ENCODE measurements around the gene SPNS2.

SPNS2 gene

GRCh38 chr17:4514779-4515178 is 16.1 kb downstream of the SPNS2 start:
- Histone ChIP-seq H3K27me3 (ENCODE audit: control insufficient read depth, insufficient read depth, low read length) (peaks cover 7% of the 10 kb centered on the region; the same call in 1 of the 2 replicates), H3K9me3 (ENCODE audit: control insufficient read depth, insufficient read depth, low read depth, low read length) (no peaks in the 10 kb centered on the region), H3K27ac (ENCODE audit: low read depth, low read length) (no peak overlapping the region), H3K36me3 (ENCODE audit: control insufficient read depth, insufficient read depth, low read length) (no peaks in the 10 kb centered on the region), H3K4me3 (ENCODE audit: low read depth, low read length) (no peak overlapping the region), H3K9ac (ENCODE audit: low read length) (no peak overlapping the region), H3K4me1 (ENCODE audit: control insufficient read depth, insufficient read depth, low read length) (peaks cover 18% of the 10 kb centered on the region)

GRCh38 chr17:4515501-4515900 is 16.8 kb downstream of the SPNS2 start:
- Histone ChIP-seq H3K4me1 (ENCODE audit: control insufficient read depth, insufficient read depth, low read length) (peaks cover 18% of the 10 kb centered on the region), H3K9me3 (ENCODE audit: control insufficient read depth, insufficient read depth, low read depth, low read length) (no peaks in the 10 kb centered on the region)

DNA sequence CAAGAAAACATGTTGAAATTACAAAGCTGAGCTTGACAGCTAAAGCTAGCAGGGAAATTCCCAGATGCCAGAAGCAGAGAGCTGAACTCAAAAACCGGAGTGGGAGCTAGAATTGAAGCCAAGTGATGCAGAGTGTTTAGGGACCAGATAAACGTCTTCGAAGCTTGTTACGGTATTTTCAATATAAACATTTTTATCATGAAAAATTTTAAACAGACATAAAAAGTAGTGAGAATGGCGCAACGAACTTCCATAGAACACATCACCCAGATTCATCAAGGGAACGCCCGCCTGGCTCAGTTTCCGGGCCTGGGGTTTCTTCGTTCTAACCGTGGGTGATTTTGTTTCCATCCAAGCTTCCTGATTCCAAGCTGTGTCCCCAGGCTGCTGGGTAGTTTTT is 18.1 kb downstream of the SPNS2 start:
- Histone ChIP-seq H3K4me3 (ENCODE audit: low read depth, low read length) (no peak overlapping the region), H3K4me1 (ENCODE audit: control insufficient read depth, insufficient read depth, low read length) (peaks cover 18% of the 10 kb centered on the region), H3K36me3 (ENCODE audit: control insufficient read depth, insufficient read depth, low read length) (no peaks in the 10 kb centered on the region), H3K27ac (ENCODE audit: low read depth, low read length) (no peak overlapping the region), H3K9ac (ENCODE audit: low read length) (no peak overlapping the region), H3K9me3 (ENCODE audit: control insufficient read depth, insufficient read depth, low read depth, low read length) (no peaks in the 10 kb centered on the region), H3K27me3 (ENCODE audit: control insufficient read depth, insufficient read depth, low read length) (peaks cover 8% of the 10 kb centered on the region; the same call in 1 of the 2 replicates)

More at GRCh38 chr17:4515501-4515900, 16.8 kb downstream of the SPNS2 start:
- Histone ChIP-seq H3K27ac (ENCODE audit: low read depth, low read length) (no peak overlapping the region), H3K9ac (ENCODE audit: low read length) (no peak overlapping the region), H3K4me3 (ENCODE audit: low read depth, low read length) (no peak overlapping the region), H3K27me3 (ENCODE audit: control insufficient read depth, insufficient read depth, low read length) (peaks cover 9% of the 10 kb centered on the region; the same call in 1 of the 2 replicates), H3K36me3 (ENCODE audit: control insufficient read depth, insufficient read depth, low read length) (no peaks in the 10 kb centered on the region)

GRCh38 chr17:4518901-4519300 is 20.2 kb downstream of the SPNS2 start:
- Histone ChIP-seq H3K4me3 (ENCODE audit: low read depth, low read length) (no peak overlapping the region), H3K27ac (ENCODE audit: low read depth, low read length) (no peak overlapping the region), H3K9ac (ENCODE audit: low read length) (no peak overlapping the region)

GRCh38 chr17:4519361-4519788 is 20.7 kb downstream of the SPNS2 start:
- Histone ChIP-seq H3K9ac (ENCODE audit: low read length) (no peak overlapping the region), H3K27ac (ENCODE audit: low read depth, low read length) (no peak overlapping the region), H3K4me3 (ENCODE audit: low read depth, low read length) (no peak overlapping the region), H3K9me3 (ENCODE audit: control insufficient read depth, insufficient read depth, low read depth, low read length) (no peaks in the 10 kb centered on the region), H3K4me1 (ENCODE audit: control insufficient read depth, insufficient read depth, low read length) (peaks cover 11% of the 10 kb centered on the region; the same call in 1 of the 2 replicates), H3K27me3 (ENCODE audit: control insufficient read depth, insufficient read depth, low read length) (peaks cover 20% of the 10 kb centered on the region; the same call in 1 of the 2 replicates), H3K36me3 (ENCODE audit: control insufficient read depth, insufficient read depth, low read length) (no peaks in the 10 kb centered on the region)

More at GRCh38 chr17:4518901-4519300, 20.2 kb downstream of the SPNS2 start:
- H3K4me1 ChIP-seq (ENCODE audit: control insufficient read depth, insufficient read depth, low read length) = peaks cover 15% of the 10 kb centered on the region
- no peaks in the 10 kb centered on the region for H3K36me3 ChIP-seq (ENCODE audit: control insufficient read depth, insufficient read depth, low read length)
- no peaks in the 10 kb centered on the region for H3K9me3 ChIP-seq (ENCODE audit: control insufficient read depth, insufficient read depth, low read depth, low read length)
- peaks cover 17% of the 10 kb centered on the region; the same call in 1 of the 2 replicates for H3K27me3 ChIP-seq (ENCODE audit: control insufficient read depth, insufficient read depth, low read length)

DNA sequence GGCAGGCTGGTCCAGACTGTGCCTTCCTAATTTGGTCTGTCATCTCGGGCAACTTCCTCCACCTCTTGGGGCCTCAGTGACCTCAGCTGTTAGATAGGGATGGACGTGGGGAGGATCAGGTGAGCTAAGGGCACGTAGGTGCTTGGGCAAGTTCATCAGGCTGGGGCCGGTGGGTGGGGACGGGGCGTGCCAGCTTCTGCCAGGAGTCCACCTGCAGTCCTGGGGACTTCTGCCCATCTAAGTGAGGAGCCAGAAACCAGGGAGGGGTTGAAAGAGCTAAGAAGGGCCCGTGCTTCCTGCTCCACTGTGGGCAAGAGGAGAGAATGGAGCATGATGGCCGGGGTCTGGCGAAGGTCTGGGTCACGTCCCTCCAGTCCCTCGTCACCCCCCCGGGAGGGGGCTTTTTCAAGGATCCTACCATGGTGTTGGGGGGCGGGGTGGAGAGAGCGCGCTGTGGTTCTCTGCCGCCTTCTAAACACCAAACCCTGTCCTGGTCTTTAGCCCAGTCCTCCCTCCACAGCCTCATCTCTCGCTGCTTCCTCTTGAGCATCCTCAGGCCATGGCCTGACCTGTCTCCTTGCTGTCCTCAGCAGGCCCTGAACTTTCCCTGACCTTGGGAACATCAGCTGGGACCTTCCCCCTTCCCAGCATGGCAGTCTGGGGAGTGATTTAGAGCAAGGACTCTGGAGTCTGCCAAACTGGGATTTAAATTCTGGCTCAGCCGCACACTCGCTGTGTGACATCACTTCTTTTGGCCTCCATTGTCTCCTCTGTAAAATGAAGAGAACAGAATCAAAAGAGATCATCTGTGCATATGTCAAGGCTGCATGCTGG is 21.6 kb downstream of the SPNS2 start:
- Histone ChIP-seq H3K36me3 (ENCODE audit: control insufficient read depth, insufficient read depth, low read length) (no peaks in the 10 kb centered on the region), H3K27me3 (ENCODE audit: control insufficient read depth, insufficient read depth, low read length) (peaks cover 29% of the 10 kb centered on the region), H3K9me3 (ENCODE audit: control insufficient read depth, insufficient read depth, low read depth, low read length) (no peaks in the 10 kb centered on the region), H3K4me3 (ENCODE audit: low read depth, low read length) (no peak overlapping the region), H3K4me1 (ENCODE audit: control insufficient read depth, insufficient read depth, low read length) (peaks cover 8% of the 10 kb centered on the region; the same call in 1 of the 2 replicates), H3K27ac (ENCODE audit: low read depth, low read length) (no peak overlapping the region), H3K9ac (ENCODE audit: low read length) (no peak overlapping the region)

GRCh38 chr17:4520894-4521600 is 22.4 kb downstream of the SPNS2 start:
- peaks cover 8% of the 10 kb centered on the region; the same call in 1 of the 2 replicates for H3K4me1 ChIP-seq (ENCODE audit: control insufficient read depth, insufficient read depth, low read length)

DNA sequence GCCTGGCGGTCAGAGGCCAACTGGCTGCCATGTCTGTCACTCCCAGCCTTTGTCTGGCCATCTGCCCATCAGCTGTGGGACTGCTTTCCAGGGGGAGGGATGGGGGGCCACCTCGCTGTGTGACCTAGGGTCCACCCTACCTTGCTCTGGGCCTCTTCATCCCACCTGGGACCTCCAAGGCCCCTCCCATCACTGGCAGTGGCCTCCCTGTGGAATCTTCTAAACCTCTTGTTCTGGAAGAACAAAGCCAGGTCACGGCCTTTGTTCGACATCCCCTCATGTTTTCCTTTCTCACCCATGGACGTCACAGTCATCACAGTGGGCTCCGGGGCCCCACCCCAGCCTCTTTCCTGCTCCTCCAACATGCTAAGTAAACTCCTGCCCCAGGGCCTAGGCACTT is 24.0 kb downstream of the SPNS2 start:
- H3K36me3 ChIP-seq (ENCODE audit: control insufficient read depth, insufficient read depth, low read length) = no peaks in the 10 kb centered on the region
- peaks cover 52% of the 10 kb centered on the region for H3K27me3 ChIP-seq (ENCODE audit: control insufficient read depth, insufficient read depth, low read length)
- H3K4me3 ChIP-seq (ENCODE audit: low read depth, low read length) = no peak overlapping the region
- H3K27ac ChIP-seq (ENCODE audit: low read depth, low read length) = no peak overlapping the region
- H3K9ac ChIP-seq (ENCODE audit: low read length) = no peak overlapping the region
- H3K9me3 ChIP-seq (ENCODE audit: control insufficient read depth, insufficient read depth, low read depth, low read length) = no peaks in the 10 kb centered on the region
- peaks cover 13% of the 10 kb centered on the region; the same call in 1 of the 2 replicates for H3K4me1 ChIP-seq (ENCODE audit: control insufficient read depth, insufficient read depth, low read length)

More at GRCh38 chr17:4520894-4521600, 22.4 kb downstream of the SPNS2 start:
- Histone ChIP-seq H3K27ac (ENCODE audit: low read depth, low read length) (no peak overlapping the region), H3K9ac (ENCODE audit: low read length) (no peak overlapping the region), H3K36me3 (ENCODE audit: control insufficient read depth, insufficient read depth, low read length) (no peaks in the 10 kb centered on the region), H3K4me3 (ENCODE audit: low read depth, low read length) (no peak overlapping the region), H3K27me3 (ENCODE audit: control insufficient read depth, insufficient read depth, low read length) (peaks cover 36% of the 10 kb centered on the region), H3K9me3 (ENCODE audit: control insufficient read depth, insufficient read depth, low read depth, low read length) (no peaks in the 10 kb centered on the region)

DNA sequence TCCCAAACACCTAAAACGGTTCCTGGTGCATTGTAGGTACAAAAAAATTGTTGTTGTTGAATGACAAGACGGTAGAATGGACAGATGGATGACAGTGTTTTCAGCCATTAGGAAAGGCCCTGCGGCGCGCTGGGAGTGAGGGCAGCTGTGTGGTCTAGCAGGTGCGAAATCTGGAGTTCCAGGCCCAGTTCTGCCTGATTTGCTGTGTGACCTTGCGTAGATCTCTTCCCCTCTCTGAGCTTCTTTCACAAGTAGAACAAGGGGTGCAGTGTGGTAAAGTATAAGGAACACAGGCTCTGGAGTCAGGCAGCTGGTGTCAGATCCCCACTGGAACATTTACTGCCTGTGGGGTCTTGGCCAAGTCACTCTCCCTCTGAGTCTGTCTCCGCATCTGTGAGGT is 25.3 kb downstream of the SPNS2 start:
- Histone ChIP-seq H3K36me3 (ENCODE audit: control insufficient read depth, insufficient read depth, low read length) (no peaks in the 10 kb centered on the region), H3K9me3 (ENCODE audit: control insufficient read depth, insufficient read depth, low read depth, low read length) (no peaks in the 10 kb centered on the region), H3K27ac (ENCODE audit: low read depth, low read length) (no peak overlapping the region), H3K9ac (ENCODE audit: low read length) (no peak overlapping the region), H3K27me3 (ENCODE audit: control insufficient read depth, insufficient read depth, low read length) (peaks cover 58% of the 10 kb centered on the region), H3K4me1 (ENCODE audit: control insufficient read depth, insufficient read depth, low read length) (peaks cover 14% of the 10 kb centered on the region; the same call in 1 of the 2 replicates), H3K4me3 (ENCODE audit: low read depth, low read length) (no peak overlapping the region)

GRCh38 chr17:4525691-4526397 is 27.2 kb downstream of the SPNS2 start:
- no peaks in the 10 kb centered on the region for H3K36me3 ChIP-seq (ENCODE audit: control insufficient read depth, insufficient read depth, low read length)
- no peak overlapping the region for H3K27ac ChIP-seq (ENCODE audit: low read depth, low read length)
- no peak overlapping the region for H3K9ac ChIP-seq (ENCODE audit: low read length)
- no peaks in the 10 kb centered on the region for H3K9me3 ChIP-seq (ENCODE audit: control insufficient read depth, insufficient read depth, low read depth, low read length)
- peaks cover 69% of the 10 kb centered on the region for H3K27me3 ChIP-seq (ENCODE audit: control insufficient read depth, insufficient read depth, low read length)
- no peak overlapping the region for H3K4me3 ChIP-seq (ENCODE audit: low read depth, low read length)
- peaks cover 6% of the 10 kb centered on the region; the same call in 1 of the 2 replicates for H3K4me1 ChIP-seq (ENCODE audit: control insufficient read depth, insufficient read depth, low read length)
